GM12892 (cell line): ENCODE results near the gene ASIC2.

ENCODE experiments used
- DNase-seq: peaks from one replicate; pipeline ENCODE4 v3.0.0; 2011; ENCODE audit not compliant: insufficient read length
- FAIRE-seq: peaks from 2 replicates; lab custom pipeline; 2011; peaks lifted over from hg19 to GRCh38; lab: Jason Lieb, UNC
- POLR2A ChIP-seq: IDR thresholded peaks from 2 replicates; pipeline ENCODE4 v1.6.1; 2011; ENCODE audit warnings: low read depth, low read length, control low read depth
- POLR2AphosphoS5 ChIP-seq: IDR thresholded peaks from 2 replicates; pipeline ENCODE4 v1.6.1; 2011; ENCODE audit warnings: low read depth, low read length, control low read depth
- TAF1 ChIP-seq: IDR thresholded peaks from 2 replicates; pipeline ENCODE4 v1.6.1; 2011; ENCODE audit warnings: low read depth, mild to moderate bottlenecking, control low read depth, low read length, borderline replicate concordance

ASIC2 gene

GRCh38 chr17:33239702-33240101 is 53.4 kb downstream of the ASIC2 start:
- DNase-seq (no peak), FAIRE-seq (no peak)
- no peak for TF ChIP-seq TAF1
- no peak for TF ChIP-seq POLR2AphosphoS5
- TF ChIP-seq POLR2A = no peak

GRCh38 chr17:33234930-33235685 is 58.0 kb downstream of the ASIC2 start:
- TF ChIP-seq TAF1 = no peak
- TF ChIP-seq POLR2A = no peak
- no peak for TF ChIP-seq POLR2AphosphoS5
- DNase-seq (no peak), FAIRE-seq (no peak)

GRCh38 chr17:33234233-33234632 is 58.9 kb downstream of the ASIC2 start:
- TF ChIP-seq TAF1 (no peak), POLR2A (no peak), POLR2AphosphoS5 (no peak)
- FAIRE-seq (no peak), DNase-seq (no peak)

GRCh38 chr17:33233811-33234177 is 59.3 kb downstream of the ASIC2 start:
- DNase-seq = no peak
- FAIRE-seq = no peak
- TF ChIP-seq TAF1 (no peak), POLR2A (no peak), POLR2AphosphoS5 (no peak)

GRCh38 chr17:33229499-33229898 is 63.6 kb downstream of the ASIC2 start:
- DNase-seq = no peak
- TF ChIP-seq POLR2A = no peak
- no peak for TF ChIP-seq POLR2AphosphoS5
- no peak for FAIRE-seq

GRCh38 chr17:33229028-33229427 is 64.1 kb downstream of the ASIC2 start:
- no peak for DNase-seq
- no peak for FAIRE-seq
- no peak for TF ChIP-seq POLR2A
- no peak for TF ChIP-seq TAF1
- TF ChIP-seq POLR2AphosphoS5 = no peak

GRCh38 chr17:33228548-33228947 is 64.5 kb downstream of the ASIC2 start:
- no peak for TF ChIP-seq POLR2A
- no peak for TF ChIP-seq TAF1
- no peak for TF ChIP-seq POLR2AphosphoS5
- no peak for DNase-seq
- no peak for FAIRE-seq

- DNase-seq (no peak), FAIRE-seq (no peak)
- no peak for TF ChIP-seq POLR2A
- TF ChIP-seq TAF1 = no peak
- TF ChIP-seq POLR2AphosphoS5 = no peak
Measured at GRCh38 chr17:33227911-33228310, 65.2 kb downstream of the ASIC2 start.

- no peak for DNase-seq
- TF ChIP-seq POLR2AphosphoS5 = no peak
- no peak for TF ChIP-seq TAF1
- TF ChIP-seq POLR2A = no peak
- FAIRE-seq = no peak
Measured at GRCh38 chr17:33225994-33226393, 67.1 kb downstream of the ASIC2 start.

- DNase-seq = no peak
- TF ChIP-seq POLR2A = no peak
- TF ChIP-seq POLR2AphosphoS5 = no peak
- TF ChIP-seq TAF1 = no peak
- no peak for FAIRE-seq
Measured at GRCh38 chr17:33225509-33225908, 67.6 kb downstream of the ASIC2 start.

- TF ChIP-seq TAF1 (no peak), POLR2AphosphoS5 (no peak), POLR2A (no peak)
- DNase-seq = no peak
- FAIRE-seq = no peak
Measured at GRCh38 chr17:33220036-33220435, 73.1 kb downstream of the ASIC2 start.

- TF ChIP-seq POLR2AphosphoS5 (no peak), POLR2A (no peak), TAF1 (no peak)
- FAIRE-seq (no peak), DNase-seq (no peak)
Measured at GRCh38 chr17:33218698-33219601, 74.1 kb downstream of the ASIC2 start.
